Erythroblast (primary cell): ENCODE measurements around the gene UGDH.
"Not testable (repeated sequence)": the region's sequence is repeated elsewhere in the genome, so short reads cannot be mapped to it uniquely, and the experiment has no call there.

Experiments used
- GATA1 ChIP-seq: IDR thresholded peaks from 2 replicates; pipeline ENCODE4 v1.6.1; 2011; ENCODE audit warnings: low read depth, mild to moderate bottlenecking, control low read depth, low read length, moderate library complexity
- POLR2A ChIP-seq: IDR thresholded peaks from 2 replicates; pipeline ENCODE4 v1.6.1; 2011; ENCODE audit warnings: mild to moderate bottlenecking, low read length

GRCh38 chr4:39458161-39458504 lies 69.1 kb downstream of the UGDH start:
- TF ChIP-seq POLR2A, GATA1: not testable (repeated sequence)
